Astrocyte of the cerebellum (primary cell): ENCODE data around the gene ARHGEF39.

Experiments
- DNase-seq: peaks from one replicate; pipeline ENCODE4 v3.0.0-alpha.2; 2011; ENCODE audit warnings: low read depth
- H3K4me3 ChIP-seq: 2 replicates; pipeline ENCODE4 v1.5.1; 2011; ENCODE audit warnings: mild to moderate bottlenecking, low read depth, low read length, moderate library complexity
- CTCF ChIP-seq: IDR thresholded peaks from 2 replicates; pipeline ENCODE4 v1.5.1; 2012; ENCODE audit warnings: low read length, low read depth, moderate library complexity, mild to moderate bottlenecking; ENCODE audit errors: missing control alignments
- in situ Hi-C: cut with HindIII; loops from 2 replicates; pipeline ENCODE4 v1.10.0; 2017; ENCODE audit warnings: low sequenced_read_pairs

The ARHGEF39 gene

GRCh38 chr9:35628389-35628991, 36.5 kb downstream of the ARHGEF39 start:
- in situ Hi-C loops, result no loop called here
- H3K4me3 ChIP-seq, result no peak overlapping the region
- DNase-seq, result no peak
- no peak for TF ChIP-seq CTCF

- H3K4me3 ChIP-seq, result no peak overlapping the region
- DNase-seq, result no peak
- in situ Hi-C loops, result no loop called here
- TF ChIP-seq CTCF, result no peak
Measured at GRCh38 chr9:35627575-35627974, 37.4 kb downstream of the ARHGEF39 start.

GRCh38 chr9:35619800-35620158, 45.2 kb downstream of the ARHGEF39 start:
- H3K4me3 ChIP-seq, result no peak overlapping the region
- DNase-seq, result no peak
- in situ Hi-C loops, result no loop called here
- TF ChIP-seq CTCF, result no peak

GRCh38 chr9:35618854-35619799, 45.9 kb downstream of the ARHGEF39 start:
- no peak overlapping the region for H3K4me3 ChIP-seq
- DNase-seq, result no peak
- in situ Hi-C loops, result no loop called here
- TF ChIP-seq CTCF, result no peak

- H3K4me3 ChIP-seq, result peak within 1 kb of the TSS; percentile 29
- no peak for TF ChIP-seq CTCF
- in situ Hi-C loops, result no loop called here
- DNase-seq, result no peak
Measured at GRCh38 chr9:35618325-35618727, 46.7 kb downstream of the ARHGEF39 start, which contains the start of gene CD72. Gene CD72, minus strand, starts transcription at chr9:35618413. Its CDS starts 110 bp downstream, at chr9:35618303.

- in situ Hi-C loops, result no loop called here
- no peak for DNase-seq
- H3K4me3 ChIP-seq, result no peak overlapping the region
- TF ChIP-seq CTCF, result no peak
Measured at GRCh38 chr9:35617548-35617947, 47.4 kb downstream of the ARHGEF39 start.
